Ascending aorta (tissue), 2 donors: ENCODE measurements around the gene CREB1. TPM values are rescaled to one million over a fixed set of nuclear protein-coding genes. Genes with fewer than 3 reads are reported as not detected.
A peak's percentile ranks its signal among the peaks of the same experiment; 100 is the strongest.

Experiments used
- DNase-seq, 2 donors: peaks; one replicate each; pipeline ENCODE4 v3.0.0-alpha.2; 2019; ENCODE audit warnings: low spot score in 2 of 2
- H3K27ac ChIP-seq, 2 donors: fragments of 200-600 bp; sonication (generic); one replicate each; pipeline ENCODE4 v1.5.1; 2016 to 2017; ENCODE audit warnings: mild to moderate bottlenecking in 1 of 2
- H3K27me3 ChIP-seq: fragments of 200-600 bp; sonication (generic); one replicate; pipeline ENCODE4 v1.5.1; 2017
- H3K36me3 ChIP-seq, 2 donors: fragments of 200-600 bp; sonication (generic); one replicate each; pipeline ENCODE4 v1.5.1; 2016
- H3K4me1 ChIP-seq, 2 donors: fragments of 200-600 bp; sonication (generic); one replicate each; pipeline ENCODE4 v1.5.1; 2016 to 2017; ENCODE audit warnings: mild to moderate bottlenecking in 1 of 2
- H3K4me3 ChIP-seq, 2 donors: fragments of 200-600 bp; sonication (generic); one replicate each; pipeline ENCODE4 v1.5.1; 2016 to 2017; ENCODE audit warnings: mild to moderate bottlenecking in 1 of 2
- H3K9me3 ChIP-seq, 2 donors: fragments of 200-600 bp; sonication (generic); one replicate each; pipeline ENCODE4 v1.5.1; 2016
- CTCF ChIP-seq, 3 experiments: fragments of 200-600 bp in 2 of 3; fragments of 450-650 bp in 1 of 3; sonication (generic) in 2 of 3; IDR thresholded peaks; one replicate each; pipeline ENCODE4 v1.5.1; 2016 to 2019; ENCODE audit warnings: antibody characterized with exemption in 3 of 3, mild to moderate bottlenecking in 1 of 3, moderate library complexity in 1 of 3
- intact Hi-C: fragments of 100-400 bp; cut with DNase I; formaldehyde crosslinking; loops from one replicate; pipeline ENCODE4 v1.15.1; 2023
- total RNA-seq: library from RNA; depleted of rRNA; stranded (reverse); fragments of >200 nt; gene quantifications from one replicate; pipeline ENCODE4 v1.1.0, GENCODE V29; 2016

The CREB1 gene
- total RNA-seq, 1 donor from 2014 or later = 12.8 TPM

- H3K36me3 ChIP-seq = no peaks in the 10 kb centered on the region
- H3K27ac ChIP-seq = peak overlapping the region in 1 of 2 donors; percentile 43
- no peak overlapping the region for H3K4me3 ChIP-seq
- intact Hi-C loops = loop anchor here (5.0 kb wide), 1 partner anchor 791 kb away; no protein-coding TSS in a partner anchor
- H3K9me3 ChIP-seq = no peaks in the 10 kb centered on the region
- H3K27me3 ChIP-seq = no peaks in the 10 kb centered on the region
- TF ChIP-seq CTCF (IDR thresholded peaks at IDR 0.05) = no peak
- DNase-seq = no peak
- peaks cover 0 to 17% of the 10 kb centered on the region in 2 donors for H3K4me1 ChIP-seq
Measured at GRCh38 chr2:207483477-207483876, 46.3 kb upstream of the CREB1 start.

- no peaks in the 10 kb centered on the region for H3K27me3 ChIP-seq
- intact Hi-C loops = loop anchor here (5.0 kb wide), 1 partner anchor 792 kb away; no protein-coding TSS in a partner anchor
- H3K9me3 ChIP-seq = no peaks in the 10 kb centered on the region
- no peaks in the 10 kb centered on the region for H3K36me3 ChIP-seq
- no peak for DNase-seq
- H3K27ac ChIP-seq = peak overlapping the region in 1 of 2 donors; percentile 43
- H3K4me3 ChIP-seq = no peak overlapping the region
- peaks cover 0 to 17% of the 10 kb centered on the region in 2 donors for H3K4me1 ChIP-seq
- TF ChIP-seq CTCF (IDR thresholded peaks at IDR 0.05) = no peak
Measured at GRCh38 chr2:207484444-207485391, 45.0 kb upstream of the CREB1 start.

GRCh38 chr2:207487650-207488311, 42.0 kb upstream of the CREB1 start:
- DNase-seq = no peak
- H3K27me3 ChIP-seq = no peaks in the 10 kb centered on the region
- no peak overlapping the region for H3K4me3 ChIP-seq
- H3K4me1 ChIP-seq = peaks cover 0 to 10% of the 10 kb centered on the region in 2 donors
- intact Hi-C loops = no loop called here
- no peaks in the 10 kb centered on the region for H3K36me3 ChIP-seq
- no peak for TF ChIP-seq CTCF (IDR thresholded peaks at IDR 0.05)
- no peak overlapping the region for H3K27ac ChIP-seq
- H3K9me3 ChIP-seq = no peaks in the 10 kb centered on the region

- no peak for DNase-seq
- intact Hi-C loops = no loop called here
- Histone ChIP-seq H3K27ac (no peak overlapping the region), H3K36me3 (no peaks in the 10 kb centered on the region), H3K4me1 (peaks cover 0 to 5% of the 10 kb centered on the region in 2 donors), H3K27me3 (no peaks in the 10 kb centered on the region), H3K4me3 (no peak overlapping the region), H3K9me3 (no peaks in the 10 kb centered on the region)
- no peak for TF ChIP-seq CTCF (IDR thresholded peaks at IDR 0.05)
Measured at GRCh38 chr2:207489251-207489650, 40.5 kb upstream of the CREB1 start.

- no peak overlapping the region for H3K4me3 ChIP-seq
- DNase-seq = no peak
- intact Hi-C loops = no loop called here
Measured at GRCh38 chr2:207490441-207490840, 39.3 kb upstream of the CREB1 start.

More at GRCh38 chr2:207490441-207490840, 39.3 kb upstream of the CREB1 start:
- Histone ChIP-seq H3K4me1 (no peaks in the 10 kb centered on the region), H3K27me3 (no peaks in the 10 kb centered on the region), H3K27ac (no peak overlapping the region), H3K36me3 (no peaks in the 10 kb centered on the region), H3K9me3 (no peaks in the 10 kb centered on the region)
- TF ChIP-seq CTCF (IDR thresholded peaks at IDR 0.05) = no peak
